NCI-H345 (cell line): ENCODE data around the gene CXCR6.
A peak's percentile ranks its signal among the peaks of the same experiment; 100 is the strongest.
"Not testable (repeated sequence)": the region's sequence is repeated elsewhere in the genome, so short reads cannot be mapped to it uniquely, and the experiment has no call there.

Source experiments
- DNase-seq: peaks from one replicate; lab custom pipeline; 2025; lab: John Stamatoyannopoulos, UW

The CXCR6 gene

DNA sequence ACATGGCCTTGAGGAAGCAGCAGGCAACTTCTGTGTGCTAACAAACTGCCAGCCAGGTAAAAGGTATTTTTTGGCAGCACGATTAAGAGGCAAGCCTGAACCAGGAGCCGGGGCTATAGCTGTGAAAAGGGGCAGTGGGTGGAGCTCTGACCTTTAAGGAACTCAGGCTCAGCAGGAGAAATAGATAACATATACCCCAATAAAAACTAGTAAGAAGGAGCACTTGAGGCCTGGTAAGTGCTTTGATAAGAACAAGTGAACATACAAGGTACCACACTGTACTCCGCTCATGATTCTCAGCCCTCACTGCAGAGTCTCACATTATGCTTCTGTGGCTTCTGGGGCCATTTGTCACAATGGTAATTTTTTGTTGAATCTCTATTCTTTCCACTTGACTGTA is 46.9 kb downstream of the CXCR6 start:
- no peak for DNase-seq

DNA sequence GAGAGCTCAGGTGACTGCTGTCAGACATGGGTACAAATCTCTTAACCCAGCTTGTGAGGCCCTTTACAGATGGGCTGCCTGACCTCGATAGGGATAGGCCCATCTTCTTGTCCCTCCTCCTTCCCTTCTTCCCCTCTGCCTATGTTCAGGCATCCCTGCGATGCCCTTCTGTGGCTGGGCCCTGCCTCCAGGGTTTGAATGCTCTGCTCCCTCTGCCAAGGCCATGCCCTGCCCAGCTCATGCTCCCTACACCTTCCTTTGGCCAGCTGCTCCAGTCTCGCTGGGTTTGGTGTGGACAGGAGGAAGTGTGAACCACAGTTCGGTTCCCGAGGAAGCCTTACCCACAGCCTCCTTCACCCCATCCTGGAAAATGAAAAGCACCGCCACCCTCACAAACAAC is 48.1 kb downstream of the CXCR6 start:
- no peak for DNase-seq

DNA sequence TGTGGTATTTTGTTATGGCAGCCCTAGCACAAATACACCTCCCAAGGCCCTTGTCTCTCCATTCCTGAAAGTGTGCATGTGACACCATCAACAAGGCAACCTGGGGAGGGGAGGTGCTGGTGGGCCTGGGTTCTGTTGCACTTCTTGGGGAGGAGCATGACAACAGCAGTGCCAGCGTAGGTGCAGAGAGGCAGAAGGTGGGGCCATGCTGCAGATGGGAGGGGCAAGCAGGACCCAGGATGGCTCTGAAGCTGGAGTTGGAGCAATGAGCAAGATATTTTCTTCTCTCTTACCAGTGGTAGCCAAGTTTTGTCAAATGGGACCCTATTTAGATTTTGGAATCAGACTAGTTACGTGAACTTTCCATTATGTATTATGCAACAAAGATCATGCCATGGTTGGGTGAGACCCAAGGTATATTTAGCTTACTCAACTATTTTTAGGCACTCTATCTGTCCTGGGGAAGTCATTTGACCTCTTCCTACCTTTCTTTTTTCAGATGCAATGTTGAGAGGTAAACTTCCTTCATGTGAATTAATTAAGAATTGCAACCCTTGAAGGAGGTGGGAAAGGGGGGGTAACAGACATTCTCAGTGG is 49.0 kb downstream of the CXCR6 start:
- no peak for DNase-seq

DNA sequence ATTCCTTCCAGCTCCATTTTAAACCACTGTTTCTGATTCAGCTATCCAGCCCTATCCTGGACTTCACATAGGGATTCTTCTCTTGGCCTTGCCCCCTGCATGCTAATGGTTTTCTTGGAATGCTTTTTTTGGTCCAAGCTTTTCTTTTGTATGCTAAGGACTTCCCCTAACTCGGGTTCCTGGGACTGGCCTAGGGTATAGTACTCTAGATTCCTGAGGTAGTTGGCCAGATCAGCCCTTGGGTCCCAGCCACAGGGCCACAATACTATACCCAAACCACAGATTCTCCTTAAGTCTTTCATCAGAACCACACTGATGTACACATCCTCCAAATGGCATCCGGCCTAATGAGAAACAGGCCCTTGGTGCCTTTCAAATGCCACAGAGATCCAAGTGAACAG is 49.6 kb downstream of the CXCR6 start:
- no peak for DNase-seq

DNA sequence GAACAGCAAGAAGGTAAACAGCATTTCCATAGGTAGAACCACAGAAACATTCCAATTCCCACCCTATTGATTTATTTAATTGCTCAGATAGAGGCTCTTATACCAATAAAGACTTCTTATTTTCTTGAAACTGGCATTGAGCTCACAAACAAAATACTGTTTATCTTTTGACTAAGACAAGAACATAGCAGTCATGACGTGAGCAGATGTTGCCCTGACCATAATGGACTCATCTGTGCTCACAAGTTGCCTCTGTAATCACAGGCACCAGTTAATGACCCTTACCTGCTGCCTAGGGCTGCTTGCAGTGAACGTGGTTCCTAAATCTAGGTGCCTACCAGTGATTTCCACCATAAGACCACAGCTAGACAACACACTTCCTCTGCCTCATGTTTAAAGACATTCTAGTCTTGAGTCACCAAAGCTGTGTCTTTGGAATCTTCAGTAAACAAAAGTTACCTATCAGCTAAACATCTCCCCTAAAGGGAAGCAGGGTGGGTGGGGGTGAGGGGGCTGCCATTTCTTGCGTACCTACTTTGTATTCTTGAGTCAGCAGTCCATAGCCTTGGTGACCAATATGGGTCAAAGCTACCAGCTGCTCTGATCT is 50.3 kb downstream of the CXCR6 start:
- no peak for DNase-seq

DNA sequence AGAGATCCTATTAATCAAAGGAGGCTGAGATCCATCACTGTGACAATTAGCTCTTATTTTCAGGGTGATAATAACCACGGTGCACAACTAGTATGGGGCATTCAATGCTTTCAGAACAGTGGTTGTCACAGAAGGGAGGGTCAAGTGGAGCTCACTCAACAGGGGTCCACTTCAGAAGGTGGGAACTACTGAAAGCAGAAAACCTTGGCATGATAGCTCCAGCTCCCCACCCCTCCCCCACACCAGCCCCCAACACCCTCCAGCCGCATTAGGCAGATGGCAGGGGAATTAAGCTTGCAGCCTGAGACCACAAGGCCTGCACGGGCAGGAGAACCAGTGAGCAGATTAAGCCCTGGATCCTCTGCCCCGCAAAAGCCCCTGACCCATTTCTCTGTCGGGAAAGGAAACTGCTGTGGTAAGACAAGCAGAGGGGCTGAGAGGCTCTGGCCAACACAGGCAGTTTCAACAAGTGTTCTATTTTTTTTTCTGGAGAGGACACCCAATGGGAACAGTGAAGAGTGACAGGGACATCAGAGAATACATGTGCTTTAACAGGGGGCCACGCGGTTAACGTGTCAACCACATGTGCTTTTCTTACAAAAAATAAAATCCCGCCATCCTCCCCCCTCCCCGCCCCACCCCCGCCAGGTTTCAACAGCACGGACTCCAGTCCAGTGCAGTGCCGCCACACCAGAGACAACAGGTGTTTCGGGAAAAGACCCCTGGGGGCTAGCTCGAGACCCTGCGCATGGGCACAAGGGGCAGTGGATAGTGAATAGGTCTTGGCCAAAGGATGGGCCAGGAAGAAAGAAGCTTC is 51.4 kb downstream of the CXCR6 start:
- no peak for DNase-seq

DNA sequence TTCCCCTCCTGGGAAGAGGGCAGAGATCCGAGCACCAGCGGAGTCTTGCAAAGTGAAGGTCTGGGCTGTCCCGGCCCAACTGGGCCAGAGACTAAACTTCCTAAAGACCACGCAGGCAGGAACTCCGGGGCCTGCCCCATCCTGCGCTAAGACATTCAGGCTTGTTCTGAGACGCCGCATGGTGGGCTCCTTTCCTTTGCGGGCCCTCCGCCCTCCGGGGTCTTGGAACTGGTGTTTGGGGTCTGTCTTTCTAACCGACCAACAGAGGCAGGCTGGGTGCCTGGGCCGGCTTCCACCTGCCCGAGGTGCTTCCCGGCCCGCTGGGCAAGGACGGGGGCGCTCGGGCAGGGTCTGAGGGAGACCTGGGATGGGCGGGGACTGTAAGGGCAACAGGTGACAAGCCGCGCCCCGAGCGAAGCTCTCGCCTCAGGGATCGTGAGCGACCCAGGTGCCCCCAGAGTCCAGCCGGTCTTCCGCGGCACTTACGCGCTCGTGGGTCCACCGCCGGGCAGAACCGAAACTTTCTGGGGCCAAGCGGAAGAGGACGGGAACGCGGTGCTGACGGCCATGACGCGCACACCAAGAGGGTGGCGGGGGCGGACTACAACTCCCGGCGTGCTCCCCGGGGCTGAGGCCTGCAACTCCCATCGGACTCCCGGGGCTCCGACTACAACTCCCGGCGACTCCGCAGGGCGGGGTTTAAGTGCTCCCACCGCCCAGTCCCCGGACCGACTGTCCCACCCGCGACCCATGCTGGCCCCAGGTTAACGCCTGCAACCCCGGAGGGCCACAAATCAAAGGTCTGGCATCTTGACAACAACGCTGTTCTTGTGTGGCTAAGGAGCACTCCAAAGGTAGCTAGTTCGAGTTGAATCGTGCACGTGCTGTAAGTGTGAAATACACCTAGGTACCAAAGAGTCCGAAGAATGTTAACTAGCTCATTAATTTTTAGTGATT is 52.2 kb downstream of the CXCR6 start, which contains the start of gene FYCO1:
TSS of gene FYCO1 (minus strand) at position 589 of the 957 bp plus-strand sequence. CDS start 10,914 bp downstream, outside the sequence.
- peak; percentile 75 for DNase-seq

DNA sequence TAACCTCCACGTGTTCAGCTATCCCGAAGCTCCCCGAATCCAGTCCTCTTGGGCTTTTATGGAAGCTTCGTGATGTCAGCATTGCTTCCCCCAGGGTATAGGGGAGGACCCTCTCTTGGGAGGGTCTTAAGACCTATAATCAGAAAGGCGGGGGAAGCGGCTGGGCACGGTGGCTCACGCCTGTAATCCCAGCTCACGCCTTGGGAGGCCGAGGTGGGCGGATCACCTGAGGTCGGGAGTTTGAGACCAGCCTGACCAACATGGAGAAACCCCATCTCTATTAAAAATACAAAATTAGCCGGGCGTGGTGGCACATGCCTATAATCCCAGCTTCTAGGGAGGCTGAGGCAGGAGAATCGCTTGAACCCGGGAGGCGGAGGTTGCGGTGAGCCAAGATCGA is 54.2 kb downstream of the CXCR6 start:
- not testable (repeated sequence) for DNase-seq

DNA sequence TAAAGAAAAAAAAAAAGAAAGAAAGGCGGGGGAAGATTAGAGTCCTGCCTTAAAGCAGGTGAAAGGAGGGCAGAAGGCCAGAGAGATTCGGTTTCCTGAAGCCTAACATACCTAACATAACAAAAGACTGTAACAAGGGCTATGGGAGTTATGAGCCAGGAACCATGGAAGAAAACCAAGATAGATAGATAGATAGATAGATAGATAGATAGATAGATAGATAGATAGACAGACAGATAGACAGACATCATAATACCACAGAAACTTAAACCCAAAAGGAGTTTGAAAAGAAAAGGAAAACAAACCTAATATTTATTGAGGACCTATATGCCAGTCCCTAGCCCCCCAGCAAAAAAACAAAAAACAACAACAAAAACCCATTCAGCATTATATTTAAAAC is 54.7 kb downstream of the CXCR6 start:
- DNase-seq = no peak
